Osteoblast (primary cell): ENCODE data around the gene GRID2IP. TPM values are rescaled to one million over a fixed set of nuclear protein-coding genes. Genes with fewer than 3 reads are reported as not detected.

ENCODE experiments used
- DNase-seq: peaks from one replicate; pipeline ENCODE4 v3.0.0; 2011; ENCODE audit warnings: low spot score, mixed read lengths; ENCODE audit not compliant: insufficient read length; ENCODE audit errors: missing footprints
- H2AFZ ChIP-seq: 2 replicates; pipeline ENCODE4 v1.6.0; 2011; ENCODE audit warnings: mild to moderate bottlenecking, low read length
- H3K27ac ChIP-seq: 2 replicates; pipeline ENCODE4 v1.5.1; 2011; ENCODE audit warnings: mild to moderate bottlenecking, low read depth, low read length, moderate library complexity
- H3K27me3 ChIP-seq: 2 replicates; pipeline ENCODE4 v1.6.0; 2012; ENCODE audit warnings: mild to moderate bottlenecking, control low read depth, inconsistent platforms, low read length, moderate library complexity; ENCODE audit not compliant: insufficient read depth
- H3K36me3 ChIP-seq: 2 replicates; pipeline ENCODE4 v1.5.1; 2011; ENCODE audit warnings: mild to moderate bottlenecking, low read length, control low read depth, moderate library complexity; ENCODE audit not compliant: insufficient read depth
- H3K4me1 ChIP-seq: 2 replicates; pipeline ENCODE4 v1.5.1; 2011; ENCODE audit warnings: mild to moderate bottlenecking, low read length, control low read depth, moderate library complexity; ENCODE audit not compliant: insufficient read depth
- H3K4me2 ChIP-seq: 2 replicates; pipeline ENCODE4 v1.6.0; 2011; ENCODE audit warnings: mild to moderate bottlenecking, low read length; ENCODE audit not compliant: insufficient read depth
- H3K4me3 ChIP-seq: fragments of 200-600 bp; sonication (generic); 3 replicates; pipeline ENCODE4 v1.5.1; 2012; ENCODE audit warnings: mild to moderate bottlenecking, low read length, inconsistent platforms; ENCODE audit not compliant: insufficient read depth
- H3K79me2 ChIP-seq: 2 replicates; pipeline ENCODE4 v1.6.0; 2012; ENCODE audit warnings: mild to moderate bottlenecking, low read length, control low read depth, inconsistent platforms; ENCODE audit not compliant: insufficient read depth
- H3K9me3 ChIP-seq: 2 replicates; pipeline ENCODE4 v1.5.1; 2011; ENCODE audit warnings: low read depth, low read length, control low read depth
- H4K20me1 ChIP-seq: 2 replicates; pipeline ENCODE4 v1.6.0; 2012; ENCODE audit warnings: mild to moderate bottlenecking, low read length, control low read depth; ENCODE audit not compliant: insufficient read depth
- total RNA-seq: library from RNA; depleted of rRNA; stranded (reverse); fragments of >200 nt; gene quantifications from 2 replicates; pipeline ENCODE4 v1.2.3, GENCODE V29; 2012
- TF ChIP-seq, protein P1 (sequence below): IDR thresholded peaks from 2 replicates; pipeline ENCODE4 v1.5.1; 2011; ENCODE audit warnings: mild to moderate bottlenecking, low read depth, low read length, moderate library complexity; ENCODE audit errors: extremely low read depth

Gene GRID2IP
- total RNA-seq, 1 donor = not detected

DNA sequence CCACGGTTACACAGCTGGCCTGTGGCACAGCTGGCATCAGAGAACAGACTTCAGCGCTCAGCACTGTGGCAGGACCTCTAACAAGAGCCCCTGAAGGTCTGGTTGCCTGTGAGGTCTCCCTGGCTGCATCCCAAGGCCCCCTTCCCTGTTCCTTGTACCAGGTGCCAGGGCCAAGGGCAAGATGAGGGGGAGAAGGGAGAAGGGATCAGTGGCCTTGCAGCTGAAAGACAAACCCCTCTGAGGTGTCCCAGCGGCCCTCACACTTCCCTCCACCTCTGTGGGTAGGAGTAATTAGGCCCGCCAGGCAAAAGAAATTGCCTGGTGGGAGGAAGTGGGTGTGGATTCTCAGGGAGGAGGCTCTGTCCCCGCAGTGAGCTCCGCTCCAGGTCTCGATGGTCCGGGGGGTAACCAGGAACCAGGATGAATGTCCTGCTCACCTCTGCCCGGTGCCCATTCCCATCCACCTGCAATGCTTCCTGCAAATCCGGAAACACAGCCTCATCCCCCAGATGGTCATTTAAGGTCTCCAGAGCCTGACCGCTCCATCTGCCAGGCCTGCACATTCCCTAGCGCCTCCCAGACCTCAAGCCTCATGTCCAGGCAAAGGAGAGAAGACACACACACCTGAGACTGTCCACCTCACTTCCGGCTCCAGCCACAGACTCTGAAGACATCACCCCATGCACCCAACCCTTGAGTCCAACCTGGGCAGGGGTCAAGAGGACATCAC is 22.7 kb downstream of the GRID2IP start:
- Histone ChIP-seq H3K4me1 (no peaks in the 10 kb centered on the region), H3K4me2 (no peak overlapping the region), H3K36me3 (no peaks in the 10 kb centered on the region), H2AFZ (no peak overlapping the region), H3K27ac (no peak overlapping the region), H3K27me3 (peaks cover 47% of the 10 kb centered on the region), H3K79me2 (no peaks in the 10 kb centered on the region), H3K4me3 (no peak overlapping the region), H4K20me1 (no peaks in the 10 kb centered on the region), H3K9me3 (no peaks in the 10 kb centered on the region)
- TF ChIP-seq, protein P1, sequence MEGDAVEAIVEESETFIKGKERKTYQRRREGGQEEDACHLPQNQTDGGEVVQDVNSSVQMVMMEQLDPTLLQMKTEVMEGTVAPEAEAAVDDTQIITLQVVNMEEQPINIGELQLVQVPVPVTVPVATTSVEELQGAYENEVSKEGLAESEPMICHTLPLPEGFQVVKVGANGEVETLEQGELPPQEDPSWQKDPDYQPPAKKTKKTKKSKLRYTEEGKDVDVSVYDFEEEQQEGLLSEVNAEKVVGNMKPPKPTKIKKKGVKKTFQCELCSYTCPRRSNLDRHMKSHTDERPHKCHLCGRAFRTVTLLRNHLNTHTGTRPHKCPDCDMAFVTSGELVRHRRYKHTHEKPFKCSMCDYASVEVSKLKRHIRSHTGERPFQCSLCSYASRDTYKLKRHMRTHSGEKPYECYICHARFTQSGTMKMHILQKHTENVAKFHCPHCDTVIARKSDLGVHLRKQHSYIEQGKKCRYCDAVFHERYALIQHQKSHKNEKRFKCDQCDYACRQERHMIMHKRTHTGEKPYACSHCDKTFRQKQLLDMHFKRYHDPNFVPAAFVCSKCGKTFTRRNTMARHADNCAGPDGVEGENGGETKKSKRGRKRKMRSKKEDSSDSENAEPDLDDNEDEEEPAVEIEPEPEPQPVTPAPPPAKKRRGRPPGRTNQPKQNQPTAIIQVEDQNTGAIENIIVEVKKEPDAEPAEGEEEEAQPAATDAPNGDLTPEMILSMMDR = no peak
- DNase-seq = peak; percentile 91

DNA sequence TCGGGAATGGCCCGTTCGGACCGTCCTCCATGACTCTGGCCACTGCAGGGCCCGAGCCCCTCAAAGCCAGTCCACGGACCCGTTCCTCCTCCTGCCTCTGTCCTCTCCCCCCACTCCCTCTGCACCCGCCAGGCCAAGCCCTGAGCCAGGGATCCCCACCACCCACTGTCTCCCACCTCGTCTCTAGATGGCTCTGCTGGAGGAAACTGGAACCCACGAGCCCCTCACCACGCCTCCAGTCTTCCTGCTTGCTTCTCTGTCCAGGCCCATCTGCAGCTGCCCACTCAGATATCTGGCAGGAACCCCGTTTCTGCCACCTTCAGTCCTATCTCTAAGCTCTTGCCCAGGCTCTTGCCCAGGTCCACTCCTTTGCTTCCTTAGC is 24.3 kb downstream of the GRID2IP start:
- no peaks in the 10 kb centered on the region for H3K36me3 ChIP-seq
- no peaks in the 10 kb centered on the region for H3K79me2 ChIP-seq
- H3K4me2 ChIP-seq = peak overlapping the region; percentile 65
- peak overlapping the region; percentile 66 for H2AFZ ChIP-seq
- H3K9me3 ChIP-seq = no peaks in the 10 kb centered on the region
- no peak for DNase-seq
- H4K20me1 ChIP-seq = no peaks in the 10 kb centered on the region
- peaks cover 36% of the 10 kb centered on the region for H3K27me3 ChIP-seq
- H3K4me3 ChIP-seq = peak overlapping the region; percentile 49
- H3K4me1 ChIP-seq = no peaks in the 10 kb centered on the region
- H3K27ac ChIP-seq = no peak overlapping the region
- TF ChIP-seq, protein P1 = no peak

DNA sequence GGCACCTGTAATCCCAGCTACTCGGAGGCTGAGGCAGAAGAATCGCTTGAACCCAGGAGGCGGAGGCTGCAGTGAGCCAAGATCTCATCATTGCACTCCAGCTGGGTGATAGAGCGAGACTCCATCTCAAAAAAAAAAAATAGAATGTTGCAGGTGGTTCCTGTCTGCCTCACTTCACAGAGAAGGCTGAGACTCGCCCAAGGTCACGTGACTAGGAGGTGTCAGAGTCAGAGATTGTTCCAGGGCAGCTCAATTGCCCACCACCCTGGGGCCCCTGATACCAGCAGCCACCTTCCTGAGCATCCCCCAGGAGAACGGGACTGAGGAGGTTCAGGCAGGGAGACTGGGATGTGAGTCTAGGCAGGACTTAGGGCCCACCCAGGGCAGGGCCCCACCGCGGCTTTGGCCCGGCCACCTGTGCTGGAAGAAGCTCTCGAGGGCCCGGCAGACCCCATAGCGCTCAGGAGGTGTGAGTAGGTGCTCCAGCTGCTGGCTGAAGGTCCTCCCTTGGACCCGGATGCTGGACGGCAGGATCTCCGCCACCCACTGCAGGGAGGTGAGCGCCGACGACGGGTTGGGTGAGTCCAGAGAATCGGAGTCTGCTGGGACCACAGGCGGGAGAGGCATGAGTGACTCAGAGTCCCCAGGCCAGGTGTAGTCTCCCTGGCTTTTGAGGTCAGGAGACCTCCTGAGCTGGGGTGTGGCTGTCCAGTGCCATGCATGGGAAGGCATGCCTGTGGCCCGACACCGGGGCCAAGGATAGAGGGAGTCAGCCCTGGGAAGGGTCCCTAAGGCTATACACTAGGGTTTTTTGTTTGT is 30.9 kb downstream of the GRID2IP start:
- Histone ChIP-seq H3K4me2 (no peak overlapping the region), H3K79me2 (no peaks in the 10 kb centered on the region)

More for the DNA sequence above, 30.9 kb downstream of the GRID2IP start:
- H2AFZ ChIP-seq = no peak overlapping the region
- no peaks in the 10 kb centered on the region for H3K4me1 ChIP-seq
- TF ChIP-seq, protein P1 = no peak
- H4K20me1 ChIP-seq = no peaks in the 10 kb centered on the region
- H3K27me3 ChIP-seq = no peaks in the 10 kb centered on the region
- H3K27ac ChIP-seq = no peak overlapping the region
- peak; percentile 72 for DNase-seq
- no peaks in the 10 kb centered on the region for H3K9me3 ChIP-seq
- H3K4me3 ChIP-seq = no peak overlapping the region
- H3K36me3 ChIP-seq = no peaks in the 10 kb centered on the region
